Liver (tissue), 9 donors: ENCODE results near the gene ZBTB18. TPM values are rescaled to one million over a fixed set of nuclear protein-coding genes. Genes with fewer than 3 reads are reported as not detected.

Source experiments
- DNase-seq: peaks from one replicate; pipeline ENCODE4 v3.0.0-alpha.2; 2017; ENCODE audit warnings: low spot score
- H3K27ac ChIP-seq, 2 donors: one replicate each; pipeline ENCODE4 v1.7.0; 2013; ENCODE audit warnings: inconsistent platforms in 2 of 2, low read length in 2 of 2, control low read depth in 1 of 2, low read depth in 1 of 2, mild to moderate bottlenecking in 1 of 2
- H3K27me3 ChIP-seq, 4 donors: one replicate each; pipeline versions ENCODE4 v1.6.1 to v1.7.0; 2013; ENCODE audit warnings: low read length in 3 of 4, inconsistent platforms in 1 of 4, mild to moderate bottlenecking in 1 of 4, moderate library complexity in 1 of 4; ENCODE audit not compliant: control insufficient read depth in 4 of 4, insufficient read depth in 4 of 4
- H3K36me3 ChIP-seq, 4 donors: one replicate each; pipeline versions ENCODE4 v1.6.1 to v1.7.0; 2013; ENCODE audit warnings: low read length in 3 of 4, mild to moderate bottlenecking in 3 of 4, low read depth in 1 of 4, moderate library complexity in 1 of 4; ENCODE audit not compliant: control insufficient read depth in 4 of 4, insufficient read depth in 3 of 4
- H3K4me1 ChIP-seq, 4 donors: one replicate each; pipeline versions ENCODE4 v1.6.1 to v1.7.0; 2013; ENCODE audit warnings: low read length in 3 of 4, mild to moderate bottlenecking in 3 of 4, moderate library complexity in 1 of 4; ENCODE audit not compliant: control insufficient read depth in 4 of 4, insufficient read depth in 4 of 4
- H3K4me3 ChIP-seq, 3 donors: one replicate each; pipeline versions ENCODE4 v1.6.1 to v1.7.0; 2013; ENCODE audit warnings: low read length in 3 of 3, control low read depth in 1 of 3, low read depth in 1 of 3, mild to moderate bottlenecking in 1 of 3
- H3K9ac ChIP-seq, 2 donors: one replicate each; pipeline ENCODE4 v1.7.0; 2013; ENCODE audit warnings: low read length in 2 of 2, mild to moderate bottlenecking in 2 of 2, moderate library complexity in 2 of 2, control low read depth in 1 of 2, low read depth in 1 of 2
- H3K9me3 ChIP-seq, 4 donors: one replicate each; pipeline versions ENCODE4 v1.6.1 to v1.7.0; 2013; ENCODE audit warnings: low read length in 3 of 4; ENCODE audit not compliant: control insufficient read depth in 4 of 4
- ATF3 ChIP-seq: IDR thresholded peaks from 2 replicates; pipeline ENCODE4 v1.6.1; 2016; ENCODE audit warnings: antibody characterized with exemption
- CTCF ChIP-seq: fragments of 150-350 bp; IDR thresholded peaks from 2 replicates; pipeline ENCODE4 v1.5.1; 2017; ENCODE audit warnings: improper control_type of control experiment, low read depth, low read length; ENCODE audit not compliant: missing input control
- EGR1 ChIP-seq, 2 donors: IDR thresholded peaks; 2 replicates each; pipeline ENCODE4 v1.6.1; 2016 to 2018; ENCODE audit warnings: antibody characterized with exemption in 2 of 2, low read depth in 2 of 2
- FOXA1 ChIP-seq: IDR thresholded peaks from 2 replicates; pipeline ENCODE4 v1.6.1; 2016; ENCODE audit warnings: antibody characterized with exemption
- GABPA ChIP-seq, 2 donors: IDR thresholded peaks in 1 of 2; conservative IDR thresholded peaks in 1 of 2; 2 replicates each; pipeline ENCODE4 v1.6.1; 2016; ENCODE audit warnings: antibody characterized with exemption in 2 of 2, mild to moderate bottlenecking in 1 of 2, moderate library complexity in 1 of 2
- HNF4A ChIP-seq, 2 donors: conservative IDR thresholded peaks; 2 replicates each; pipeline ENCODE4 v1.6.1; 2016; ENCODE audit warnings: antibody characterized with exemption in 2 of 2, mild to moderate bottlenecking in 2 of 2
- HNF4G ChIP-seq: IDR thresholded peaks from 2 replicates; pipeline ENCODE4 v1.6.1; 2016; ENCODE audit warnings: antibody characterized with exemption
- JUND ChIP-seq, 2 donors: IDR thresholded peaks; 2 replicates each; pipeline ENCODE4 v1.6.1; 2016; ENCODE audit warnings: antibody characterized with exemption in 2 of 2
- MAX ChIP-seq: IDR thresholded peaks from 2 replicates; pipeline ENCODE4 v1.6.1; 2016; ENCODE audit warnings: antibody characterized with exemption
- NR2F2 ChIP-seq: IDR thresholded peaks from 2 replicates; pipeline ENCODE4 v1.6.1; 2016; ENCODE audit warnings: antibody characterized with exemption
- RAD21 ChIP-seq, 2 donors: IDR thresholded peaks; 2 replicates each; pipeline ENCODE4 v1.6.1; 2016; ENCODE audit warnings: antibody characterized with exemption in 2 of 2, mild to moderate bottlenecking in 2 of 2
- REST ChIP-seq: IDR thresholded peaks from 2 replicates; pipeline ENCODE4 v1.6.1; 2016; ENCODE audit warnings: antibody characterized with exemption, mild to moderate bottlenecking
- RXRA ChIP-seq, 2 donors: IDR thresholded peaks; 2 replicates each; pipeline ENCODE4 v1.6.1; 2017 to 2018; ENCODE audit warnings: antibody characterized with exemption in 2 of 2, mild to moderate bottlenecking in 1 of 2
- SP1 ChIP-seq: IDR thresholded peaks from 2 replicates; pipeline ENCODE4 v1.6.1; 2018; ENCODE audit warnings: antibody characterized with exemption, mild to moderate bottlenecking
- TAF1 ChIP-seq: conservative IDR thresholded peaks from 2 replicates; pipeline ENCODE4 v1.6.1; 2016; ENCODE audit warnings: antibody characterized with exemption, mild to moderate bottlenecking
- YY1 ChIP-seq: IDR thresholded peaks from 2 replicates; pipeline ENCODE4 v1.6.1; 2016; ENCODE audit warnings: antibody characterized with exemption, mild to moderate bottlenecking
- ZBTB33 ChIP-seq: IDR thresholded peaks from 2 replicates; pipeline ENCODE4 v1.6.1; 2016; ENCODE audit warnings: antibody characterized with exemption
- WGBS: extraction: QIAGEN DNeasy Blood & Tissue Kit; methylation state at CpG from one replicate; pipeline ENCODE4 v1.1.7; 2013; 5-methylcytosine and 5-hydroxymethylcytosine counted together
- polyA plus RNA-seq, 2 donors: library from polyadenylated mRNA; stranded (reverse) in 1 of 2; unstranded in 1 of 2; fragments of 200-250 nt in 1 of 2; fragments of >200 nt in 1 of 2; fragmentation: Nextera tagmentation in 1 of 2; extraction: Ambion mirVana in 1 of 2; gene quantifications; one replicate each; pipeline versions ENCODE4 v1.2.1 to v1.2.3, GENCODE V29; 2013 to 2015
- total RNA-seq, 2 donors: library from RNA; depleted of rRNA; stranded (reverse); fragments of >200 nt; gene quantifications; one replicate each; pipeline ENCODE4 v1.2.3, GENCODE V29; 2014
- donor health status: healthy.
- donor health status: healthy.
- donor health status: healthy.
- donor health status: healthy.
- donor health status: healthy.

Gene ZBTB18
- total and polyA plus RNA-seq, 4 donors: 1.2 to 18.3 (median 5.7) TPM

- H3K4me3 ChIP-seq: no peak overlapping the region
- H3K36me3 ChIP-seq: no peaks in the 10 kb centered on the region
- H3K4me1 ChIP-seq: peaks cover 12 to 44% (median 32%) of the 10 kb centered on the region in 4 donors
- H3K9me3 ChIP-seq: peaks cover 0 to 2% (median 0%) of the 10 kb centered on the region in 4 donors
- H3K27ac ChIP-seq: no peak overlapping the region
- DNase-seq: peak; percentile 19
- H3K9ac ChIP-seq: no peak overlapping the region
- no peaks in the 10 kb centered on the region for H3K27me3 ChIP-seq
- WGBS: 93% methylated on average over 13 of the region's 13 CpGs
- TF ChIP-seq EGR1 (IDR thresholded peaks at IDR 0.05; ENCODE audit: low read depth in 2 of 2) (no peak), NR2F2 (no peak), ZBTB33 (no peak), RAD21 (IDR thresholded peaks at IDR 0.05) (no peak), RXRA (IDR thresholded peaks at IDR 0.05) (no peak), MAX (no peak), SP1 (no peak)
These were observed 45.1 kb downstream of the ZBTB18 start for GRCh38 chr1:244096066-244096610.

- no peak overlapping the region for H3K27ac ChIP-seq
- H3K9ac ChIP-seq: no peak overlapping the region
- peak; percentile 12 for DNase-seq
- no peaks in the 10 kb centered on the region for H3K36me3 ChIP-seq
- H3K9me3 ChIP-seq: peaks cover 0 to 2% (median 0%) of the 10 kb centered on the region in 4 donors
- H3K4me3 ChIP-seq: no peak overlapping the region
- TF ChIP-seq ATF3 (no peak), EGR1 (IDR thresholded peaks at IDR 0.05; ENCODE audit: low read depth in 2 of 2) (no peak), TAF1 (no peak), NR2F2 (no peak), SP1 (no peak), CTCF (no peak), YY1 (no peak), FOXA1 (no peak), HNF4G (no peak), JUND (IDR thresholded peaks at IDR 0.05) (no peak), REST (no peak), GABPA (IDR thresholded peaks at IDR 0.05 in 1 of 2, conservative IDR thresholded peaks at IDR 0.05 in 1 of 2) (no peak), RAD21 (IDR thresholded peaks at IDR 0.05) (no peak), HNF4A (conservative IDR thresholded peaks at IDR 0.05) (no peak), ZBTB33 (no peak)
- 95% methylated on average over 9 of the region's 9 CpGs for WGBS
- peaks cover 11 to 38% (median 30%) of the 10 kb centered on the region in 4 donors for H3K4me1 ChIP-seq
- no peaks in the 10 kb centered on the region for H3K27me3 ChIP-seq
These were observed 45.6 kb downstream of the ZBTB18 start for GRCh38 chr1:244096691-244097090.
